NK-92 (cell line): ENCODE measurements around the gene ATP2A2.
"Not testable (repeated sequence)": the region's sequence is repeated elsewhere in the genome, so short reads cannot be mapped to it uniquely, and the experiment has no call there.

Source experiments
- DNase-seq: peaks from one replicate; lab custom pipeline; 2025; ENCODE audit not compliant: unreplicated experiment; lab: John Stamatoyannopoulos, UW

Gene ATP2A2

DNA sequence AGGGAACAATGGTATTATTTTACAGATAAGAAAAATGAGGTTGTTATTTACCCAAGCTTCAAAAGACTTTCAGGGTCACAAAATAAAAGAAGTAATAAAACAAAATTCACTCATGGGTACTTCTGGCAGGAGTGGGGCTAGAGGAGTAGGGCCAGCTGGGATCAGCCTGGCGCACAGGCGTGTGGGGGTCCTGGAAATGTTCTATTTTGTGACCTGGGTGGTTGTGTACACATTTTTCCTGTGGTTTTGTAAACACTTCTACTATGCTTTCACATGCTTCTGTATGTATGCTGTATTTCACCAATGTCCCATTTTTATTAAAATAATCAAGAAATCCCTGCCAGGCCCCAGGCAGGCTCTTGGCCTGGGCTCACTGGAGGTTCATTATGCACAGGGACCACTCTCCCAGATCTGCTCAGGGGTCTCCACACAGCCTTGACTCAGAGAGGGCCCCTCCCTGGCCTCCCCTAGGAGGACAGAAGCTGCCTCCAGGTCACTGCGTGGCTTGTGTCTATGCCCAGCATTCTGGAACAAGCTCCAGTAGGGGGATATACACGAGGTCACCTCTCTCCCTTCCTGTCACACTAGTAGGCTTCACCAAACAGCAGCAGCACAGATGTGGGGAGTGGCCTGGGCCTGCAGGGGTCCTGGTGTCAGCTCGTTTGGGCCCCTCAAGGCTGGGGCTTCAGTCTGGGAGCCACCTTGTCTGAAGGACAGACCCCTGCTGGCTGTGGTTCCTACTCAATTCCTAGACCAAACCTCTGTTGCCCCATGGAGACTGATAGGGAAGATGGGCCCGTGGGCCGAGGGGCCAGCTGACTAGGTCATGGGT, 84.7 kb downstream of the ATP2A2 start:
- no peak for DNase-seq

DNA sequence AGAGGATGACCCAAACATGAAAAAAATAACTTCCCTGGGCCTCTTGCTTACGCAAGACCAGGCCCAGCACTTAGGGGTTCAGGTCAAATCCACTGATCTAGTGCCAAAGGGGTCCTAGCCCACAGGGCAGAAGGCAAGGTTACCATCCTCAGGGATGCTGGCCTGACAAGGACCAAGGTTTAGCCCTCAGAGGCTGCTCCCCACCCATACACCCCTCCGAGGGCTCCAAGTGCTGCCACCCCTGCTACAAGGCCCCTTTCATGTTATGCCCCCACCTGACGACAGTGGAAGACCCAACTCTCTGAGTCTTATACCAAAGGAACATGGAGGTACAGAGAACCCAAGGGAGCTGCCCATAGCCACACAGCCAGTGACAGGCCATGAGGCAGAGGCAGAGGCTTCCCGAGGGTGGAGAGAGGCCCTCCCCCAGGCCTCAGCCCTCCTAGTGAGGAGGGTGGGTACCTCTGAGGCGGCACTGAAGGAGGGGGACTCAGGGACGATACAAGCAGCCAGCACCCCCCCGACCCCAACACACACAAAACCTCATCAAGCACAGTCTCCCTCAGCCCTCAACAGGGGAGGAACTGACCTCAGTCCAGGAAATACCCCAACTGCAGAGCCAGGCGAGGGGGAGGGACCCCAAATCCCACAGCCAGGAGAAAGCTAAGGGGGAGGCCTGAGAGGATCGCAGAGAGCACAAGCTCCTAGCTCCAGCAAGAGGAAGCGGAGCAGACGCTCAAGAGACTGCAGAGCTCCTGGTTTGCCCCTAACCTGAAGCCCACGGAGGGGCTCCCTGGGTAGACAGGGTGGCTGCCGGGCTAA, 85.5 kb downstream of the ATP2A2 start:
- DNase-seq: no peak

DNA sequence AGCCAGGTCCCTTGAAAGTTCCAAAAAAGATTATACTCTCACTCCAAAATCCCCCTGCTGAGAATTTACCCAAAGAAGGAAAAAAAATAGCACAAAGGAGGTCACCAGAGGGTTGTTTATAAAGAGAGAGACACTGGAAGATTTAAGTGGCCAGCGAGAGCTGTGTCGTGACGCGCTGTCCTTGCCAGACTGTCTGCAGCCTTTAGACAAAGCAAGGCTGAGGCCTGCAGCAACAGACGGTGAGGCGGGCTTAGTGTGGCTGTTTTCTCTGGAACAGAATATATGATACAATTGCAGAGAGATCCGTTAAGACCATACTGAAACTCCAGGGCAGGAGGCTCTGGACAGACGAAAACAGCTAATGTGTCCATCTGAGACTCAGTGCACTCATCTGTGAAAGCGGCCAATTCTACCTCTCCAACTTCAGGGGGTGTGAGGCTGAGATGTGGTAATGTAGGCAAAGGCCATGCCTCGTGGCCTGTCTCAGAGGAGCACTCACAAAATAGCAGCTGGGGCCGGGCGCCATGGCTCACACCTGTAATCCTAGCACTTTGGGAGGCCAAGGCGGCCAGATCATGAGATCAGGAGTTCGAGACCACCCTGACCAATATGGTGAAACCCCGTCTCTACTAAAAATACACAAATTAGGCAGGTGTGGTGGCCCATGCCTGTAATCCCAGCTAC, 86.3 kb downstream of the ATP2A2 start:
- no peak for DNase-seq

DNA sequence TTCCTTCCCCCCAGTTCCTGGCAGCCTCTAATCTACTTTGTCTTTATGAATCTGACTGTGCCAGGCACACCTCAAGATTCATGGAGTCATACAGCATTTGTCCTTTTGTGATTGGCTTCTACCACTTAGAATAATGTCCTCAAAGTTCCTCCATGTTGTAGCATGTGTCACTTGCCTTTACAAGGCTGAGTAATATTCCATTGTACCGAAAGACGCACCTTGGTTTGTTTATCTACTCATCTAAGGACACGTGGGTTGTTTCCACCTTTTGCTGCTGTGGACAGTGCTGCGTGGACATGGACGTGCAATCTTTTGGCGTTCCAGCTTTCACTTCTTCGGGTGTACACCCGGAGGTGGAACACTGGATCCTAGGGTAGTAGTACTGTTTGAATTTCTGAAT, 88.9 kb downstream of the ATP2A2 start:
- DNase-seq: no peak

DNA sequence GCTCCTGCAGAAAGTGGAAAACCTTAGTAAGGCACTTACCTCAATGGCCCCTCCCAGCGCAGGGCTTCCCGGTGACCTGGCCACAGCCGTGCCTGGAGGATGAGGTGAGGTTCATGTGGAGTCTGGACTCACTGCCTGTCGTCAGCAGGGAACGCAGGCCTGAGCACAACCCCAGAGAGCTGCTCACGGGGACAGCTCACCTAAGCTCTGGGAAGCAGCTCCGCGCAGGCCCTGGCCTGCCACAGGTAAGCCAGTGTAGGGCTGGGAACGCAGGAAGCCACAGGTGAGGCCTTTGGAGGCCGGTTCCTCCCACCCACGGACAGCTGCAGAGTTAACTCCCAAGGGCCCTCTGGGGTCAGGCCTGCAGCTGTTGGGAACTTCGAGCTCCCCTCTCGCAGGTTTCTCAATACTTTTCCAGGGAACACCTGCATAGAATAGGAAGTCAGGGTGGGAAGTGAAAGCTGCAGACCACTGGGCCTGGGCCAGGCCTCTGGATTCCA, 89.7 kb downstream of the ATP2A2 start:
- no peak for DNase-seq

DNA sequence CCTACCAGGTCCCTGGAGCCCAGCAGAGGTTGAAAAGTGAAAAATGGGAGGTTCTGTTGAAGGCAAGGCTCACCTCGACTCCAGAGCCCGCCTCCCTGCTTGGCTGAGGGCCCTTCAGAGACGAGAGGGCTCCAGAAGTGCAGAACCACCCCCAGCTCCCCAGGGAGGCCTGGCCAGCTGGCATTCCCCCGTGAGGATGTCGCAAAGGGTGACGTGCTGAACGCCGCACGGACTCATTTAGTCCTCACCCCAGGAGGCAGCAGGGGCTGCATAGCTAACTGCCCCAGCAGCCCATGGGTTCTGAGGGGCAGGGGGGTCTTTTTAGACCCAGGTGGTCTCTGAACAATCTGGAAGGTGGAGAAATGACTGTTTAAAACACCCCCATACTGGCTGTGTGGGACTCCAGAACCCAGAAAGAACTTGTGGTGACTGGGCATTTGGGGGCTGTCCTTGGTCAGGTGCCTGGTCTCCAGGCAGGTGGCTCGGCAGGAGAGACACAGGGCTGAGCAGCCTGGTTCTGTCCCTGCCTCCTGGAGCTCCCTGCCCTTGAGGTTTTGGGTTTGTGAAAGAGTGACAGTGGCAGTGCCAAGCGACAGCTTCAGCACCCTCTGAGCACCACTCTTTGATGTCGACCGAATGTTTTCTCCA, 90.5 kb downstream of the ATP2A2 start:
- no peak for DNase-seq

DNA sequence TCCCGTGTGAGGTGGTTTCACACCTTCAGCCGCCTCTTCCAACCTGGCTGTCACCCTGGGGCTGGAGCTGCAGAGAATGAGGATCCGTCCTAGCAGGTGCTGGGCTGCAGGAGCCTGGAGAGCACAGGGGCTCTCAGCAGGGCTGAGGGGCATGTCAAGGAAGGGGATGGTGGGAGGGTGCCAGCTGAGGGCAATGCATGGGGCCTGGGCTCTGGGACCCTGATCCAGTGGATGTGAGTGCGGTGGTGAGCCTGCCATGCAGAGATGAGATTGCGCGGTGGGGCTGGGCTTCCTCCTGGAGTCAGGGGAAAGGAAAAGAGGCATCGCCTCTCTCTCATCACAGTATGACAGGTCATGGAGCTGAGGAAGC, 91.0 kb downstream of the ATP2A2 start:
- DNase-seq: no peak

DNA sequence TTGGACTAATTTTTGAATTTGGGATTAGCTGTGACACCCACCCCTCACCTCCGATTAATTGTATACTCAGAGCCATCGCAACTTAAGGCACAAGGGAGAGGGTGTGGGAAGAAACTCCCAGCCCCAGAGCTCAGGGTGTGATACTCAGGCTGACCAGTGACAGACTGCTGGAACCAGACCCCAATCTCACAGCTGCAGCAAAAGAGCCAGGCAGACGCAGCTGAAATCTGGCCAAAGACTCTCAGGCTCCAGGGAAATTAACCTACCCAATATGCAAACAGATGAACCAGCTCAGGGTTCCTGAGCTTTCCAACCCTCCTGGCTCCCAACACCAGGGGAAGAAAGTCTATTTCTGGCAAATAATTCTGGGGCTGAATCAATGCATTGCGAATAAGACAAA, 92.0 kb downstream of the ATP2A2 start:
- DNase-seq: no peak

DNA sequence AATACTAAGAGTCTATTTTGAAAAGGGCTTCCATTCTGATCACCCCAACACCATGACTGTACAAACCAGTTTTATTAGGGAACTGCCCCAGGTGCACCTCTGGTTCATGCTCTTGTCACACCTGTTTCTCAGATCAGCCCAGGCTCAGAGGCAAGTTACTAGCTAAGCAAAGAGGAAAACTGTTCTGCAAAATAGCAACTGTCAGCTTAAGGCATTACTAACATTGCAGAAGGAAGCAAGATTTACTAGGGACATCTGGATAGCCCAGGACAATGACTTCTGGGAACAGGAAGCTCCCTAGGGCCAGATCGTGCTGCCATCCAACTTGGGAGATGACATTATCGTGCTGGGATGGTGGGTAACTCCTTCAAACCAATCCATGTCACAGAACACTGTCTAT, 92.4 kb downstream of the ATP2A2 start:
- DNase-seq: no peak

DNA sequence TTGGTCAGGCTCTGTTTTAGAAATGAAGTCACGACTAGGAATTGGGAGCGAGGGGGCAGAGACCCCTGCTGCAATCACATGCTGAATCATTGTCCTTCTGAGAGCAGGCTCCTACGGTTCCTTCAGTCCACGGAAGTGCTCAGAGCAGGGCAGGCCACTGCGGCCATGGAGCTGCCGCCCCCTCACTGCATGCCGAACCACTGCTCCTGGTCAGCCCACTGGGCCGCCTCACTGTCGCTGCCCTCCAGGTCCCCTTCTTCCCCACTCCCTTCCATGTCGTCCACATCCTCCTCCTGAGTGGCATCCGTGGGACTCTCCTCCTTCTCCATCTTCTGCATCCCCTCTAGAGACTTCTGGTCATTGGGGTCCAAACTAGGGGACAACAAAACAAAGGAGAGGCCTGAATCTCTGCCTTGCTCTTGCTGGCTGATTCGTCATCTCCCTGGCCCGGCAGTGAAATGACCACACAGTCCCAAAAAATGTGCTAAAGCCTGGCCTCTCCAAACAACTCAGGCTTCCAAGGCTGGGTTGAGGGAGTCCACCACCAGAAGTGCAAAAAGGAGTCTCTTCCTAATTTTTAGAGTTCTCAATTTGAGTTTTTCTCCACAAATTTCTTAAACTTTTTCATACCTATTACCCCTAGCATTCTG, 93.0 kb downstream of the ATP2A2 start:
- no peak for DNase-seq

DNA sequence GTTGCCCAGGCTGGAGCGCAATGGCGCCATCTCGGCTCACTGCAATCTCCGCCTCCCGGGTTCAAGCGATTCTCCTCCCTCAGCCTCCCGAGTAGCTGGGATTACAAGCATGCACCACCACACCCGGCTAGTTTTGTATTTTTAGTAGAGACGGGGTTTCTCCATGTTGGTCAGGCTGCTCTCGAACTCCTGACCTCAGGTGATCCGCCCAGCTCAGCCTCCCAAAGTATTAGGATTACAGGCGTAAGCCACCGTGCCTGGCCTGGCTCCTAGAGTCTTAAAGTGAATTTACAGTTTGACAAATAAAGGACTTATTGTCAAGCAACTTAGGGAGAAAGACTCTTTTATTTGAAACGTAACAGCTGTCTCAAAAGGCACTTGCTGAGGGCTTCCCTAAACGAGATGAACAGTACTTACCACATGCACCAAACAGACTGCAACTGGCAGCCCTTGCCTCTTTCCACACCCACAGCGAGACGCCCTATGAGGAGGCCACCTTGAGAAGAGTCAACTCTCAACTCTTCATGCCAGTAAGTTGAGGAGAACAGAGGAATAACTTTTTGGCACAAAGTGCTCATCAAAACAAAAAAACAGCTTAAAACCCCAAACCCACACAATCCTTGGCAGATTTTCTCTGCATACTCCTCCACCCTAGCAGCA, 97.2 kb downstream of the ATP2A2 start:
- not testable (repeated sequence) for DNase-seq

DNA sequence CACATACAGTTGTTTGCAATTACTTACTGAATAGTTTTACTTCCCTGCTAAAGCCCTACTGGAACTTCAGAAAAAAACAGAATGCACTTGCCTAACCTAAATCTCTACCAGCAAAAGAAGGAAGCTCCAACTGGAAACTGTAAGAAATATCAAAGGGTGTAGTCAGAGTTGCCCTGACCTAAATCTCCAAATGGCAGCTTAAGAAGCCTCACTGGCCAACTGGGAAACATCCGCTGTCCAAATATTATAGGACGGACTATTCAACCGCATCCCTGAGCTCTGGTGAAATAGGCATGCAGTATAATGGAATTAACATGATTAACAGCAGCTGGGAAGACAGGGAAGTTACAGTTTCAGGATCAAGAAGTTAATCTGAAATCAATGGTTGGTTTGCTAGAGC, 98.2 kb downstream of the ATP2A2 start:
- DNase-seq: no peak

DNA sequence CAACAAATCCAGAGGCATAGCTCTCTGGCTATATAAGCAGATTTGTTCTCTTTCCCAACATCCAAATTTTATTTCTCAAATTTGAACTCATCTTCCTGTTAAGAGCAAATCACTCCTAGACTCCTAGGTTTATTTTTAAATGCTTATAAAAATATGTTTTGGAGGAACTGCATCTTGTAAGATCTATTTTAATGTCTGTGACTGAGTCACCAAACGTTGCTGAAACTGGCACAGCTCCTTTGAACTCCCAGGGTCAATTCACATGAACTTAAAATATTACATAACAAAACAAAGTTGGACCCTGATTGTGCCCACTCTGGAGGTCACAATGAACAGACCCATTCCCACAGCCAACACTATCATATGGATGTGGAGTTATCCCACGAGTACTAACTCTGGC, 98.6 kb downstream of the ATP2A2 start:
- DNase-seq: no peak

DNA sequence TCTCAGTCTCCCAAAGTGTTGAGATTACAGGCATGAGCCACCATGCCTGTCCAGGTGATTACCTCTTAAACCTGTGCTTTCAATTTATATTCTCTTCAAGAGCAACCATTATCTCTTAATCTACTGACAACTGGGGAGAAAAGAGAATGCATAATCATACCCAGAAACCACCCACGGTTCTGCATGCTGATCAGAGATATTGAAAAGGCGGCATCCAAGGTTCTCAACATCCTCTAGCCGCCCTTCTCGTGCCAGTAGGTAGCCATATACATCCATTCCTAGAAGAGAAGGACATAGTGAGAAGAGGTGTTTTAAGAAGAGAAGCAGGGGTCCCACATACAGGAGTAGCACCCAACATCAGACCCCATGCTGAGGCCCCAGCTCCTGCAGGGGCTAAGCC, 101.6 kb downstream of the ATP2A2 start:
- no peak for DNase-seq
